ENCODE results near the gene EVC2. TPM values are rescaled to one million over a fixed set of nuclear protein-coding genes. Genes with fewer than 3 reads are reported as not detected.

Gene EVC2
- total and polyA plus RNA-seq, 12 donors: 0.66 to 3.4 (median 1.7) TPM

DNA sequence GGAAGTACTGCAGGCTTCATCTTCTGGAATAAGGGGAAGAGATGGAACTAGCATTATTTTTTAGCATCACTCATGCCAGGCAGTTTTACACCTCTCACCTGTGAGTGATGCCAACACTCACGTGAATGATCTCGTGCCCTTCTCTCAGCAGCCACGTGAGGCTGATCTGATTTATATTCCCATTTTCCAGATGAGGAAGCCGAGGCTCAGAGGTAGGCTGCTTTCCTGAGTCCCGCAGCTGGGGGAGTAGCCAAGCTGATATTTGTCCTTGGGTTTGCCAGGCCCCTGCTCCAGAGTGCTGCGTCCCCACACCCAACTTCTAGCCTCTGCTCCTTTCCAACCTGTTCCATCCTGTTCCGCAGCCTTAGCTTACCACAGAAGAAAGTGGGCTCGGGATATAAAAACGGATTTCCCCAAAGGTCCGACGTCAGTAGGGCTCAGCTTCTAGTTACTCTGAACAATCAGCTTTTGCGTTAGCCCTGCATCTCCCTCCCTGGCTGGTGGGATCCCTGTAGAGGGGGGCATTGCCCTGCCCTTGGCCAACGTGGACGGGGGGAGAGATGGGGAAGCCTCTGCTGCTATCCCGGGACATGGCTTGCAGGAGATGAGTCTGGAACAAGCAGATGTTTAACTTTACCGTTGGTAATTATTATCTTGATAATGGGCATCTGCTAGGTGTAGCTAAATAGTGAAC lies 11.9 kb upstream of the EVC2 start:
- WGBS, 4 donors: 86 to 94% (median 89%) methylated on average over 15 to 16 of the region's 16 CpGs
- H3K36me3 ChIP-seq (replicated peaks in 1 of 2): no peaks in the 10 kb centered on the region
- no peaks in the 10 kb centered on the region for H3K27me3 ChIP-seq
- no peaks in the 10 kb centered on the region for H3K9me3 ChIP-seq (replicated peaks in 1 of 3)
- TF ChIP-seq, protein P1, sequence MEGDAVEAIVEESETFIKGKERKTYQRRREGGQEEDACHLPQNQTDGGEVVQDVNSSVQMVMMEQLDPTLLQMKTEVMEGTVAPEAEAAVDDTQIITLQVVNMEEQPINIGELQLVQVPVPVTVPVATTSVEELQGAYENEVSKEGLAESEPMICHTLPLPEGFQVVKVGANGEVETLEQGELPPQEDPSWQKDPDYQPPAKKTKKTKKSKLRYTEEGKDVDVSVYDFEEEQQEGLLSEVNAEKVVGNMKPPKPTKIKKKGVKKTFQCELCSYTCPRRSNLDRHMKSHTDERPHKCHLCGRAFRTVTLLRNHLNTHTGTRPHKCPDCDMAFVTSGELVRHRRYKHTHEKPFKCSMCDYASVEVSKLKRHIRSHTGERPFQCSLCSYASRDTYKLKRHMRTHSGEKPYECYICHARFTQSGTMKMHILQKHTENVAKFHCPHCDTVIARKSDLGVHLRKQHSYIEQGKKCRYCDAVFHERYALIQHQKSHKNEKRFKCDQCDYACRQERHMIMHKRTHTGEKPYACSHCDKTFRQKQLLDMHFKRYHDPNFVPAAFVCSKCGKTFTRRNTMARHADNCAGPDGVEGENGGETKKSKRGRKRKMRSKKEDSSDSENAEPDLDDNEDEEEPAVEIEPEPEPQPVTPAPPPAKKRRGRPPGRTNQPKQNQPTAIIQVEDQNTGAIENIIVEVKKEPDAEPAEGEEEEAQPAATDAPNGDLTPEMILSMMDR (IDR thresholded peaks at IDR 0.05): no peak
- no peak for TF ChIP-seq POLR2A (IDR thresholded peaks at IDR 0.05)
- no peak for DNase-seq
- no peak overlapping the region for H3K27ac ChIP-seq
- H3K4me3 ChIP-seq: no peak overlapping the region
- intact Hi-C loops (cut with DNase I): no loop called here
- H3K4me1 ChIP-seq (replicated peaks in 1 of 2): no peaks in the 10 kb centered on the region

DNA sequence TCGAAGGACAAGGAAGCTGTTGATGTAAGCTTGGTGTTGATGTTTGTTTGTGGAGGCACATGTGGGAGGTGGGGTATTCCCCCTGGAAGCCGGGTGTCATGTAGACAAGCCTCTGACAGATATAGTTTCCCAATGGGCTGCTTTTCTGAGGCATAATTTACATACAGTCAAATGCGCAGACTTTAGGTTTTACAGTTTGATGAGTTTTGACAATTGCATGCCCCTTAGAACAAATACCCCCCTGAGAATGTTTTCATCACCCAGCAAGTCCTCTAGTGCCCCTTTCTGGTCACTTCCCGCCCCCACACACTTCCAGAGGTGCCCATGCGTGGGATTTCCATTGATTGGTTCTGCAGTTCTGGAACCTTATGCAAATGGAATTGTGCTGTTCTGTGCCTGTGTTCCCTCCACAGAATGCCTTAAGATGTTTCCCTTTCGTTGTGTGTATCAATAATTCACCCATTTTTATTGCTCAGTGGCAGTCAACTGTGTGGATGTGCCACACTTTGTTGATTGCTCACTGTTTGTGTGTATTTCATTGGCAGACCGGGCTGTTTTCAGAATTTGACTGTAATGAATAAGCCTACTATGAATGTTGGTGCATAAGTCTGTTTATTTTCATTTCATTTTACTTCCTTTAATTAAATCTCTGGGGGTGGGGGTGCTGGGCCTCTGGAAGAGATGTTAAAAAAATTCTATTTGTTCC lies 11.1 kb upstream of the EVC2 start:
- Histone ChIP-seq H3K4me3 (no peak overlapping the region), H3K4me1 (replicated peaks in 1 of 2) (no peaks in the 10 kb centered on the region), H3K27me3 (no peaks in the 10 kb centered on the region), H3K9me3 (replicated peaks in 1 of 3) (no peaks in the 10 kb centered on the region), H3K27ac (no peak overlapping the region), H3K36me3 (replicated peaks in 1 of 2) (no peaks in the 10 kb centered on the region)
- TF ChIP-seq, protein P1 (IDR thresholded peaks at IDR 0.05): no peak
- TF ChIP-seq POLR2A (IDR thresholded peaks at IDR 0.05): no peak
- intact Hi-C loops (cut with DNase I): no loop called here
- DNase-seq: no peak
- 83 to 91% (median 88%) methylated on average over 7 of the region's 7 CpGs for WGBS, 4 donors

DNA sequence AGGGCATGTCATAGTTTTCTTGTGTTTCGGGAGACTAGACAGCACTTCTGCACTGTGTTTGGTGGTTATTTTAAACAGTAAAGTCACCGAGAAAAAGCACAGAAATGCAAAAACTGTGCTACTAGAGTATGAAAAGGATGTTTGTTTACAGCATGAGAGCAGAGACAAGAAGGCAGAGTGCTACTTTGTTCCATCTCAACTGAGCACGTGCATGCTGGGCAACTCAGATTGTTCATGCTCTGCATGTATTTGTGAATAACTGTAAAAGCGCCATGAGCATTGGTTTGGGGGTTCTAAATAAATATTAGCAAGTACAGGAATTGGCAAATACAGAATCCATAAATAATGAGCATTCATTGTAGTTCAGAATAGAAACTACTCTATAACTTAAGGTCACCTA lies 10.1 kb upstream of the EVC2 start:
- no peaks in the 10 kb centered on the region for H3K27me3 ChIP-seq
- H3K4me3 ChIP-seq: no peak overlapping the region
- no peak overlapping the region for H3K27ac ChIP-seq
- H3K9me3 ChIP-seq (replicated peaks in 1 of 3): no peaks in the 10 kb centered on the region
- no peaks in the 10 kb centered on the region for H3K4me1 ChIP-seq (replicated peaks in 1 of 2)
- no peaks in the 10 kb centered on the region for H3K36me3 ChIP-seq (replicated peaks in 1 of 2)
- intact Hi-C loops (cut with DNase I): no loop called here
- no peak for DNase-seq
- WGBS, 4 donors: 64 to 87% (median 83%) methylated on average over 4 of the region's 4 CpGs
- no peak for TF ChIP-seq POLR2A (IDR thresholded peaks at IDR 0.05)
- TF ChIP-seq, protein P1 (IDR thresholded peaks at IDR 0.05): no peak

DNA sequence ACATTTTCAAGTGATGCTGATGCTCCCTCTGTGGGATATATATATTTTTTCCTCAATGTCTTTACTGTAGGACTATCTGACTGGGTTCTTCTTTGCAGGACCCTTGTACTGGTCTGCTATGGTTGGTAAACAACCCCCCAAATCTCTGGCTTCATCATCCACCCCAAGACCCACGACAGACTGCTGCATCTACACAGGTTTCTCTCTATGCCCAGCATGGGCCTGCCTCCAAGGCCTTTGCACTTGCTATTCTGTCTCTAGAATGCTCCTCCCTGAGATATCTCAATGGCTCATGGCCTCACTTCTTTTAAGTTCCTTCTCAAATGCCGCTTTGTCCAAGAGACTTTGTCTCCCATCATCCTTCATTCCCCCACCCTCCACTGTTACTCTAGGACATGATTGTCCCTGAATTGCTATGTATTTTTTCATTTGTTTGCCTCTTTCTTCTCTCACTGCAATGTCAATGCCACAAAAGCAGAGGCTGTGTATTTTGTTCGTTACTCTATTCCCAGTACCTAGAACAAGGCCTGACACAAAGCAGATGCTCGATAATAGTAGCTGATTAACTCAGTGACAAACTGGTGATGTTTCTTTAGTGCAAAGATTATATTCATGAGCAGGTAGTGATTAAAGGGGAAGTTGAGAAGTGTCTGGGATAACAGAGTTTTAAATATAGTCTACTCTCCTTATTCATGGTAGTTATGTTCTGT lies 9.2 kb upstream of the EVC2 start:
- TF ChIP-seq, protein P1 (IDR thresholded peaks at IDR 0.05): no peak
- no peak for TF ChIP-seq POLR2A (IDR thresholded peaks at IDR 0.05)
- intact Hi-C loops (cut with DNase I): no loop called here
- no peaks in the 10 kb centered on the region for H3K9me3 ChIP-seq (replicated peaks in 1 of 3)
- no peaks in the 10 kb centered on the region for H3K36me3 ChIP-seq (replicated peaks in 1 of 2)
- no peak overlapping the region for H3K27ac ChIP-seq
- no peaks in the 10 kb centered on the region for H3K27me3 ChIP-seq
- H3K4me1 ChIP-seq (replicated peaks in 1 of 2): no peaks in the 10 kb centered on the region
- 88 to 97% (median 91%) methylated on average over 4 of the region's 4 CpGs for WGBS, 4 donors
- no peak overlapping the region for H3K4me3 ChIP-seq
- no peak for DNase-seq
